ENCODE results near the gene DEPP1.
"Not testable (repeated sequence)": the region's sequence is repeated elsewhere in the genome, so short reads cannot be mapped to it uniquely, and the experiment has no call there.

Gene DEPP1

DNA sequence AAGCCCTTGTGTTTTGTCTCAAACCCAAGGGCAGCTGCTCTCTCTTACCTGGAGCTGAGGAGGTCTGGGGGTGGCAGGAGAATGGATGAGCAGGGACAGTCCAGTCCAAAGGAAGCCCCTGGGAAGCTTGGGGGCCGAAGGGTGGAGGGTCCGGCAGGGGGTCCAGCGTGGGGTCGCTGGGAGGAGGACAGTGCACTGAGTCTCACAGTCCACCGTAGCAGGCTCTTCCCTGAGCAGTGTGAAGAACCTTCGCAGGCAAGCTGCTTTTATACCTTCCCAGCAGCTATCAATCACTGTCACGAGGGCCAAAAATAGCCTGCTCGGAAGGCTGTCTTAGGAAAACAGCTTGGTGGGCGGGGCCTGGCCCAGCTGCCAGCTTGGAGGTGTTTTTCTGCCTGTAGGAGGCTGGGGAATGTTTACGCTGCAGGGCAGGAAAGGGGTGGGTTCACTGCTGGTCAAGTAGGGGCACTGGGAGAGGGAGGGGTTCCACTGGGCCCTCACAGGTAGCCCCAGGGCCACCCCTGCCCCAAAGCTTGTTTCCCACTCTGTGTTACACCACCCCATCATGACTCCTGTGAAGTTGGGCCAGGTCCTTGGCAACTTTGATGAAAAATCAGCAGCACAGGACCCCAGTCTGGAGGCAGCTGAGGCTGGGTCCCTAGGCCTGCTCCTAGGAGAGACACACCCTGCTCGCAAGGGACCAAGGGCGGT, at the start of gene DEPP1:
Gene DEPP1, minus strand, starts transcription at position 240 of the 711 bp plus-strand sequence. CDS start 779 bp downstream, outside the sequence.
- no peak for DNase-seq

DNA sequence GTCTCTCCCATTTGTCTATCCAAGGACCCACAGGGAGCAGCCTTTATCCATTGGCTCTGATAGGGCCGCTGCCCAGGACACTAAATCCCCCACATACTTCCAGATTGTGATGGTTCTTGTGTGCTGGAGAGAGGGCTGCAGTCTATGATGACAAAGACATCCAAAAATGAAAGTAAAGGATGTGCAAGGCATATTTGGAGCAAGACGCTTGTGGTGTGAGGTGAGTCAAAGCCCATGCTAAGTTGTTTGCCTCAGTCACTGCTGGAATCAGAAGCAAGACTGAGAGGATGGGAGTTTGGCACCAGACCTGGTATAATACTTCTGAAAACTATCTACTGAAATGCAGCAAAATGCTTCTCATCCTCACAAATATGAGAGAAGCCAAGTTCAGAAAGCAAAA, 44.8 kb upstream of the DEPP1 start:
- DNase-seq = no peak

DNA sequence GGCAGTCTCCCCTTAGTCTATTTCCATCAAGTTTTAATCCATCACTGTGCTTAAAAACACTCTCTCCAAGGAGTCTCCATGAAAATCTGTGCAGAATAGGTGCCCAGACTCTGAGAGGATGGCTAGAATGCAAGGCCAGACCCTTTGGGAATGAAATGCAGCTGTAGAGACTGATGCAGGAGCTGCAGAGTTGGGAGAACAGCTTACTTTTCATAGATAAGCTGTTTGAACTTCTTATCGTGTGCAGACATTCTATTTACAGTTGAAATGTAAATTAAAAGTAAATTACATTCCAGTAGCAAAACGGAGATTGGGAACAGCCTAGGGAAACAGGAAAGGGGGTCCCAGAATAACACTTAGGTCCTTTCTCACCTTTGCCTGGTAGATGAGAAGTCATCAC, 37.0 kb upstream of the DEPP1 start:
- DNase-seq = no peak

DNA sequence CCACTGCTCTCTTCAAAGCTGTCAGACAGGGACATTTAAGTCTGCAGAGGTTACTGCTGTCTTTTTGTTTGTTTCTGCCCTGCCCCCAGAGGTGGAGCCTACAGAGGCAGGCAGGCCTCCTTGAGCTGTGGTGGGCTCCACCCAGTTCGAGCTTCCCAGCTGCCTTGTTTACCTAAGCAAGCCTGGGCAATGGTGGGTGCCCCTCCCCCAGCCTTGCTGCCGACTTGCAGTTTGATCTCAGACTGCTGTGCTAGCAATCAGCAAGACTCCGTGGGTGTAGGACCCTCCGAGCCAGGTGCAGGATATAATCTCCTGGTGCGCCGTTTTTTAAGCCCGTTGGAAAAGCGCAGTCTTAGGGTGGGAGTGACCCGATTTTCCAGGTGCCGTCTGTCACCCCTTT, 35.9 kb upstream of the DEPP1 start:
- DNase-seq = not testable (repeated sequence)

DNA sequence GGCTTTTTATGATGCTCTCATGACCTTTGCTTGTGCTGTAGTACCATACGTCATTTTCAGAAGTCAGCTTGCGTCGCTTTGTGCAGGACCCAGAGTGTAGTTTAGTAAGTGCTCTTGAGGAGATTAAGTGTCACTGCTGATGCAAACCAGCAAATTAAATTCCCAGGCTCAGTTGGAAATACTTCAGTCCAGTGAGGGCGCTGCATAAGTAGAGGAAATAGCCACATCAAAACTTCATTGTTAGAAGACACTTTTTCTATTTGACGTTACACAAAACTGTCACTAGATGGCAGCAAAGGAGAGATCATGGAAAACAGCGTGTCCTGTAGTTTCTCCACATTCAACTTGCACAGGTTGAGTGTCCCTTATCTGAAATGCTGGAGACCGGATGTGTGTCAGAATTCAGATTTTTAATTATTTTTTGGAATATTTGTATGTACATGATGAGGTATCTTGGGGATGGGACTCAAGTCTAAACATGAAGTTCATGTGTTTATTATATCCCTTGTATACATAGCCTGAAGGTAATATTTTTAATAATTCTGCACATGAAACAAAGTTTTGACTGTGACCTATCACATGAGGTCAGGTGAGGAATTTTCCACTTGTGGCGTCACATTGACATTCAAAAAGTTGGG, 30.0 kb upstream of the DEPP1 start:
- peak; percentile 56 for DNase-seq

GRCh38 chr10:45006276-45007030, 27.8 kb upstream of the DEPP1 start:
- no peak for DNase-seq

DNA sequence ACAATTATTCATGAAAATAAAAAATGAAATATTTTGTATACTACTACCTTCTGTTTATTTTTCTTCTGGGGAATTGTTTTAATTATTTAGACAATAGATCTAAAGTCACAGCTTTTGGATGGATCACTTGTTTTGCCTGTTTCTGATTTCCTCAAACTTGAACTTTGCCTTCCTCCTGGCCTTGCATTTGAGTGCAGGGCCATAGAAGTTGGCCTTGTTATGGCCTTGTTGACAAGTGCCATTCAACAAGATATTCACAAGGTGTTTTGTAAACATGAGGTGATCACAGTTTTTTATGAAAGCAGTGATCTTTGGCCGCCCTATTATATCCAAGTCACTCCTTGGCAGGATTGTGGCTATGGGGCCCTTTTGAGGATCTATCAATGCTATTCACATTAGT, 26.7 kb upstream of the DEPP1 start:
- DNase-seq = no peak

DNA sequence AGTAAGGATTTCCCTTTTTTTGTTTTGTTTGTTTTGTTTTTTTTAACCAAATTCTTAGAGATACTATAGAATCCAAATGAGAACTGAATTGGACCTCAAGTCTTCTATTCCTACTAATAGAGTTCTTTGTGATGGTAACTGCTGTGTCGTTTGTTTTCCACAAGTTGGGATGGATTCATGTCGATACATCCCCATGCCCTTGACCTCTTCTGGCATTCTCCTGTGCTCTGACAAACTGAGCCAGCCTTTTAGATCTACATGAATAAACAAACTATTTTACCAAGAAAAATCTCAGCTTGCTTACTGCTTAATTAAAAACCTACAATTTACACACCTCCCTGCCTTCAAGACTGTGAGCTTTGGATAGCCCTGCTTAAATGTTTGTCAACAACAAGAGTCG, 26.1 kb upstream of the DEPP1 start:
- no peak for DNase-seq

GRCh38 chr10:45003432-45004000, 24.9 kb upstream of the DEPP1 start:
- no peak for DNase-seq

DNA sequence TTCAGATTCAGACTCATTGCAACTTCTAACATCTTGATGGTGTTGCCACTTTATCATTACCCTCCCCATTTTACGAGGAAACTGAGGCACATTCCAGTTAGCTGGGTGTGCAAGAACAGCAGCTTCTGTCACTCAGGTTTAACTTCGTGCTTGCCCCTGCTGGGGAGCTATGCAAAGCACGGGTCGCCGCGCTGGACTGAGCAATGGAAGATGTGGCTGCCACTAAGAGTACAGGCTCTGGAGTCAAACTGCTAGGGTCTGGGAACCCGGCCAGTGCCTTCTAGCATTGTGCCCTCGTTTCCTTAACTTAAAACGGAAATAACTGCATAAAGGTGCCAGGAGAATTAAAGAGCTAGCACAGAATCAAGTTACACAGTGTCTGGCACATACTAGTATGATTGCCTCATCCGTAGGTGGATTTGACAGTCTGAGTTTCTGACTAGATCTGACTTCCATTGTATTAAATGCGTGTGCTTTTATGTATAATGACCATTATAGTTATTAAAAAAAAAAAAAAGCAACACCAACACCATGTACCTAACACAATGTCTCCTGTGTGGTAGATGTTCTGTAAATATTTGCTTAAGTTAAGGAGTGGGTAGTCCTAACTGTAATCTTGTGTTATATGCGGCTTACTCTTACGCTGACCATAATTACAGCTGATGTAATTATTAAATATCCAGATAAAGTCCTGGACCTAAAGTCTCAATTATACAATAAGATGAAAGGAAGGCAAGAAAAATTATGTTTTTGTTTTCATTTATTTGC, 23.0 kb upstream of the DEPP1 start:
- no peak for DNase-seq

- no peak for DNase-seq
Observed at GRCh38 chr10:45000752-45001380, 22.3 kb upstream of the DEPP1 start, which contains the start of gene ZNF22. TSS of gene ZNF22 (plus strand) at chr10:45000923. CDS start at chr10:45003369, 2,446 bp downstream.

- DNase-seq = no peak
Observed at GRCh38 chr10:45000138-45000751, 21.6 kb upstream of the DEPP1 start.

GRCh38 chr10:44998146-44998631, 19.6 kb upstream of the DEPP1 start:
- no peak for DNase-seq

- no peak for DNase-seq
Observed at GRCh38 chr10:44997105-44997748, 18.6 kb upstream of the DEPP1 start.

- DNase-seq = no peak
Observed at GRCh38 chr10:44995914-44996669, 17.5 kb upstream of the DEPP1 start.

GRCh38 chr10:44995581-44995913, 16.9 kb upstream of the DEPP1 start:
- no peak for DNase-seq

- no peak for DNase-seq
Observed at GRCh38 chr10:44994752-44995530, 16.3 kb upstream of the DEPP1 start.

GRCh38 chr10:44993922-44994751, 15.5 kb upstream of the DEPP1 start:
- no peak for DNase-seq

All from SIG-M5 (cell line).